Heart left ventricle (tissue), 13 donors: Measurements from ENCODE around the gene SLX4.

Source experiments
- POLR2A ChIP-seq, 2 donors: fragments of 450-650 bp; IDR thresholded peaks; one replicate each; pipeline ENCODE4 v1.6.1; 2017; ENCODE audit warnings: antibody characterized with exemption in 2 of 2, mild to moderate bottlenecking in 2 of 2, moderate library complexity in 2 of 2
- TF ChIP-seq, protein P1 (sequence below), 12 donors: fragments of 200-600 bp; sonication (generic) in 4 of 12; IDR thresholded peaks; one replicate each; pipeline versions ENCODE4 v1.5.0 to v1.8.0; 2018 to 2022; ENCODE audit warnings: antibody characterized with exemption in 12 of 12, mild to moderate bottlenecking in 5 of 12
- donor health status: ischemic (EF 13 %, LVEDD 7.1; RV severe dilation, severe dysfunction).
- donor health status: DM: no; HTN: yes; CAD: no.
- donor health status: DM: no; HTN: no; CAD: no.
- donor health status: ischemic (EF 25% LVEDD 6.9; RV normal size, moderate dysfunction).
- donor health status: ischemic (EF 25% LVEDD 5.7; RV mildly dilated, moderate dysfunction).
- donor health status: ischemic (EF 35%, LVEDD 5.7; RV mildly dilated, moderate dysfunction).
- donor health status: nonischemic (EF 11% LVEDD 7.7; RV severe dilation, severe dysfunction).
- donor health status: DM: yes; HTN: yes; CAD: no.
- donor health status: PGD.
- donor health status: ischemic (EF 29% LVEDD 5.4; RV normal size, mild dysfunction).
- donor health status: nonischemic (EF 23%, LVEDD 6.1; RV moderate dilation, normal function).

- TF ChIP-seq, protein P1, sequence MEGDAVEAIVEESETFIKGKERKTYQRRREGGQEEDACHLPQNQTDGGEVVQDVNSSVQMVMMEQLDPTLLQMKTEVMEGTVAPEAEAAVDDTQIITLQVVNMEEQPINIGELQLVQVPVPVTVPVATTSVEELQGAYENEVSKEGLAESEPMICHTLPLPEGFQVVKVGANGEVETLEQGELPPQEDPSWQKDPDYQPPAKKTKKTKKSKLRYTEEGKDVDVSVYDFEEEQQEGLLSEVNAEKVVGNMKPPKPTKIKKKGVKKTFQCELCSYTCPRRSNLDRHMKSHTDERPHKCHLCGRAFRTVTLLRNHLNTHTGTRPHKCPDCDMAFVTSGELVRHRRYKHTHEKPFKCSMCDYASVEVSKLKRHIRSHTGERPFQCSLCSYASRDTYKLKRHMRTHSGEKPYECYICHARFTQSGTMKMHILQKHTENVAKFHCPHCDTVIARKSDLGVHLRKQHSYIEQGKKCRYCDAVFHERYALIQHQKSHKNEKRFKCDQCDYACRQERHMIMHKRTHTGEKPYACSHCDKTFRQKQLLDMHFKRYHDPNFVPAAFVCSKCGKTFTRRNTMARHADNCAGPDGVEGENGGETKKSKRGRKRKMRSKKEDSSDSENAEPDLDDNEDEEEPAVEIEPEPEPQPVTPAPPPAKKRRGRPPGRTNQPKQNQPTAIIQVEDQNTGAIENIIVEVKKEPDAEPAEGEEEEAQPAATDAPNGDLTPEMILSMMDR (IDR thresholded peaks at IDR 0.05), result no peak
- TF ChIP-seq POLR2A (IDR thresholded peaks at IDR 0.05), result no peak
These were observed 14.7 kb upstream of the SLX4 start for GRCh38 chr16:3625911-3626732.
